ENCODE data around the gene MLNR. TPM values are rescaled to one million over a fixed set of nuclear protein-coding genes. Genes with fewer than 3 reads are reported as not detected.

Gene MLNR
- total RNA-seq, 1 experiment from 2014 or later: not detected

GRCh38 chr13:49185264-49185663 is 34.9 kb upstream of the MLNR start:
- ATAC-seq (no peak), DNase-seq (ENCODE audit: low spot score) (no peak)
- H3K4me1 Mint-ChIP-seq: no peaks in the 10 kb centered on the region; the same call in 1 of the 2 replicates
- ChIA-PET CTCF (no interaction called here), POLR2A (interaction anchor here (0.6 kb wide), 1 partner anchor 25 kb away, joined by 4 read pairs; no protein-coding TSS in a partner anchor)
- TF ChIP-seq ZBTB43 (CRISPR knock-in tag; IDR thresholded peaks at IDR 0.05) (no peak), KAT7 (CRISPR knock-in tag; IDR thresholded peaks at IDR 0.05; ENCODE audit: borderline replicate concordance) (no peak)
- TF ChIP-seq, protein P1, sequence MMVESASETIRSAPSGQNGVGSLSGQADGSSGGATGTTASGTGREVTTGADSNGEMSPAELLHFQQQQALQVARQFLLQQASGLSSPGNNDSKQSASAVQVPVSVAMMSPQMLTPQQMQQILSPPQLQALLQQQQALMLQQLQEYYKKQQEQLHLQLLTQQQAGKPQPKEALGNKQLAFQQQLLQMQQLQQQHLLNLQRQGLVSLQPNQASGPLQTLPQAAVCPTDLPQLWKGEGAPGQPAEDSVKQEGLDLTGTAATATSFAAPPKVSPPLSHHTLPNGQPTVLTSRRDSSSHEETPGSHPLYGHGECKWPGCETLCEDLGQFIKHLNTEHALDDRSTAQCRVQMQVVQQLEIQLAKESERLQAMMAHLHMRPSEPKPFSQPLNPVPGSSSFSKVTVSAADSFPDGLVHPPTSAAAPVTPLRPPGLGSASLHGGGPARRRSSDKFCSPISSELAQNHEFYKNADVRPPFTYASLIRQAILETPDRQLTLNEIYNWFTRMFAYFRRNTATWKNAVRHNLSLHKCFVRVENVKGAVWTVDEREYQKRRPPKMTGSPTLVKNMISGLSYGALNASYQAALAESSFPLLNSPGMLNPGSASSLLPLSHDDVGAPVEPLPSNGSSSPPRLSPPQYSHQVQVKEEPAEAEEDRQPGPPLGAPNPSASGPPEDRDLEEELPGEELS (CRISPR knock-in tag; IDR thresholded peaks at IDR 0.05): no peak
- H3K4me3 Mint-ChIP-seq: no peak overlapping the region
- no peaks in the 10 kb centered on the region for H3K27me3 Mint-ChIP-seq (ENCODE audit: low read depth)
- H3K27ac Mint-ChIP-seq: no peak overlapping the region
- peaks cover 35% of the 10 kb centered on the region for H3K36me3 Mint-ChIP-seq
- H3K9me3 Mint-ChIP-seq: no peaks in the 10 kb centered on the region

- Mint-ChIP-seq H3K4me1 (no peaks in the 10 kb centered on the region), H3K27me3 (ENCODE audit: low read depth) (no peaks in the 10 kb centered on the region), H3K36me3 (peaks cover 45% of the 10 kb centered on the region), H3K27ac (no peak overlapping the region), H3K9me3 (no peaks in the 10 kb centered on the region), H3K4me3 (no peak overlapping the region)
- POLR2A ChIA-PET: no interaction called here
- CTCF ChIA-PET: no interaction called here
- no peak for ATAC-seq
- TF ChIP-seq, protein P2, sequence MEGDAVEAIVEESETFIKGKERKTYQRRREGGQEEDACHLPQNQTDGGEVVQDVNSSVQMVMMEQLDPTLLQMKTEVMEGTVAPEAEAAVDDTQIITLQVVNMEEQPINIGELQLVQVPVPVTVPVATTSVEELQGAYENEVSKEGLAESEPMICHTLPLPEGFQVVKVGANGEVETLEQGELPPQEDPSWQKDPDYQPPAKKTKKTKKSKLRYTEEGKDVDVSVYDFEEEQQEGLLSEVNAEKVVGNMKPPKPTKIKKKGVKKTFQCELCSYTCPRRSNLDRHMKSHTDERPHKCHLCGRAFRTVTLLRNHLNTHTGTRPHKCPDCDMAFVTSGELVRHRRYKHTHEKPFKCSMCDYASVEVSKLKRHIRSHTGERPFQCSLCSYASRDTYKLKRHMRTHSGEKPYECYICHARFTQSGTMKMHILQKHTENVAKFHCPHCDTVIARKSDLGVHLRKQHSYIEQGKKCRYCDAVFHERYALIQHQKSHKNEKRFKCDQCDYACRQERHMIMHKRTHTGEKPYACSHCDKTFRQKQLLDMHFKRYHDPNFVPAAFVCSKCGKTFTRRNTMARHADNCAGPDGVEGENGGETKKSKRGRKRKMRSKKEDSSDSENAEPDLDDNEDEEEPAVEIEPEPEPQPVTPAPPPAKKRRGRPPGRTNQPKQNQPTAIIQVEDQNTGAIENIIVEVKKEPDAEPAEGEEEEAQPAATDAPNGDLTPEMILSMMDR (IDR thresholded peaks at IDR 0.05): no peak
- TF ChIP-seq, protein P3, sequence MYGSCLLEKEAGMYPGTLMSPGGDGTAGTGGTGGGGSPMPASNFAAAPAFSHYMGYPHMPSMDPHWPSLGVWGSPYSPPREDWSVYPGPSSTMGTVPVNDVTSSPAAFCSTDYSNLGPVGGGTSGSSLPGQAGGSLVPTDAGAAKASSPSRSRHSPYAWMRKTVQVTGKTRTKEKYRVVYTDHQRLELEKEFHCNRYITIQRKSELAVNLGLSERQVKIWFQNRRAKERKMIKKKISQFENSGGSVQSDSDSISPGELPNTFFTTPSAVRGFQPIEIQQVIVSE (CRISPR knock-in tag; IDR thresholded peaks at IDR 0.05; ENCODE audit: borderline replicate concordance): no peak
- TF ChIP-seq USF2 (CRISPR knock-in tag; IDR thresholded peaks at IDR 0.05): no peak
- TF ChIP-seq ZNF532 (CRISPR knock-in tag; IDR thresholded peaks at IDR 0.05; ENCODE audit: borderline replicate concordance): no peak
- TF ChIP-seq RELA (CRISPR knock-in tag; IDR thresholded peaks at IDR 0.05; ENCODE audit: borderline replicate concordance): no peak
- no peak for TF ChIP-seq ZMAT4 (CRISPR knock-in tag; IDR thresholded peaks at IDR 0.05)
- TF ChIP-seq SOX15 (CRISPR knock-in tag; IDR thresholded peaks at IDR 0.05): no peak
- no peak for DNase-seq (ENCODE audit: low spot score)
Measured at GRCh38 chr13:49190901-49191300, 29.2 kb upstream of the MLNR start.
